ENCODE results near the gene TREH.

TREH gene

DNA sequence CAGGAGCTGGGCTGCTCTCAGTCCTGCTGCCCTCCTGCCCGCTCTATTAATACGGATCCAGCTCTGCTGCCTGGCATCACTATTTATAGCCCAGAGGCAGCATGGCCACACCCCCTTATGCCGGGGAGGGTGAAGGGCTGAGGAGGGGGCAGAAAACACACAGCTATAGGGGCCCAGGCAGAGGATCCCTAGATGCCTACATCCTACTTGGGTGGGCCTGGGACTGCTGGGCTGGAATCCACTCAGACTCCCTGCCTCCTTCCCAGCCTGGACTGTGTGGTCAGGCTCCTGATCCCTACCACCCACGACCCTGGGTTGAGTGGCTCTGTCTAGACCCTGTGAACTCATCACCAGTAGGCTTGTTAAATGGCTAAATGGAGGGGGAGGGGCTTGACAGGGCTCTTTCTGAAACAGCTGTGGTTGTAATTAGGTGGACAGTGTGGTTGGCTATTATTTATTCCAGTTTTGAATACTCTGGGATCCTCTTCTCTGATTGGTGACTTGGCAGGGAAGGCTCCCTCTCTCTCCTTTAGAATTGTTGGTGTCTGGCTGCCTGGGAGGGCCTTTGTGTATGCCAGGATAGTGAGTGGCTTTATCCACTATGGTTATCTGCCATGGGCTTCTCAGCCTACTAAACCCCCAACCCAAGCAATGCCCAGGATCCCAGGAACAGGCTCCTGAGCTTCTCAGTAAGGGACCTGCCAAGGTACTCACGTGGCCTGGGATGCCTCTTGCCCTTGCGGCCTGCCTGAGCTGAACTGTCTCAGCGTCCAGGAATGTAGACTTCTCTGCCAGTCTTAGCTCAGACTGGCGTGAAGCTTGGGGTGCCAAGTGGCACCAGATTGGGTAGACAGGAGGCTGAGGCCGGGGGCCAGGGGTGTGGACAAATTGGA, 56.8 kb downstream of the TREH start:
- Histone ChIP-seq H3K27me3 (ENCODE audit: control insufficient read depth, insufficient read depth, low read length) (no peaks in the 10 kb centered on the region), H3K9me3 (ENCODE audit: control insufficient read depth, low read depth, low read length) (no peaks in the 10 kb centered on the region), H3K36me3 (ENCODE audit: control insufficient read depth, low read depth, low read length) (peaks cover 16% of the 10 kb centered on the region), H3K27ac (ENCODE audit: low read length) (no peak overlapping the region), H3K4me3 (ENCODE audit: low read length) (peak overlapping the region; percentile 76), H3K4me1 (ENCODE audit: control insufficient read depth, low read depth, low read length) (peaks cover 29% of the 10 kb centered on the region), H3K9ac (ENCODE audit: low read length) (no peak overlapping the region)

DNA sequence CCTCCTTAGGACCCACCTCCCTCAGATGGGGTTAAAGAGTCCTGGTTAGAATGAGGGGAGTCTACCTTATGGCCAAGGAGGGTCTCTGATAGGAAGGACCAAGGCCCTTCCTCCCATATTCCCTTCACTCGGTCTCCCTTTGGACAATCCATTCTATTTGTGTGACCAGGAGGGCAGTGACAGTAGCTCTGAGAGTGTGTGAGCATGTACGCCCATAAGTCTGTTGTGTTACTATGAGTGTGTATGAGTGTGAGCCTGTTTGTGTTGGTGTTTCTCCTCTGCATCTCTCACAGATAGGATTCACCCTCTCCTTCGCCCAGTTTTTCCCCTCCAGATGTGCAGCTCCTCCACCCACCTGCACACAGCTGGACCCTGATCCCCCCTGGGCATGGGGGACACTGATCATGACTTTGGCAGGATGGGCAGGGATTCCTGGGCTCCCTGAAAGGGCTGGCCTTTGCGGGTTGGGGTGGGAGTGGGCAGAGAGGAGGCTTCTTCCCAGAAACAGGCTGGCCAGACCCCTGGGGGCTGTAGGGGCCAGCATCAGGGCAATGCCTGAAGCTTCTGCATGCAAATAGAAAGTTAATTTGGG, 57.6 kb downstream of the TREH start:
- Histone ChIP-seq H3K36me3 (ENCODE audit: control insufficient read depth, low read depth, low read length) (peaks cover 8% of the 10 kb centered on the region), H3K27ac (ENCODE audit: low read length) (peak overlapping the region; percentile 6), H3K27me3 (ENCODE audit: control insufficient read depth, insufficient read depth, low read length) (no peaks in the 10 kb centered on the region), H3K9me3 (ENCODE audit: control insufficient read depth, low read depth, low read length) (no peaks in the 10 kb centered on the region), H3K4me1 (ENCODE audit: control insufficient read depth, low read depth, low read length) (peaks cover 29% of the 10 kb centered on the region), H3K9ac (ENCODE audit: low read length) (peak overlapping the region; percentile 75), H3K4me3 (ENCODE audit: low read length) (peak overlapping the region; percentile 76)

DNA sequence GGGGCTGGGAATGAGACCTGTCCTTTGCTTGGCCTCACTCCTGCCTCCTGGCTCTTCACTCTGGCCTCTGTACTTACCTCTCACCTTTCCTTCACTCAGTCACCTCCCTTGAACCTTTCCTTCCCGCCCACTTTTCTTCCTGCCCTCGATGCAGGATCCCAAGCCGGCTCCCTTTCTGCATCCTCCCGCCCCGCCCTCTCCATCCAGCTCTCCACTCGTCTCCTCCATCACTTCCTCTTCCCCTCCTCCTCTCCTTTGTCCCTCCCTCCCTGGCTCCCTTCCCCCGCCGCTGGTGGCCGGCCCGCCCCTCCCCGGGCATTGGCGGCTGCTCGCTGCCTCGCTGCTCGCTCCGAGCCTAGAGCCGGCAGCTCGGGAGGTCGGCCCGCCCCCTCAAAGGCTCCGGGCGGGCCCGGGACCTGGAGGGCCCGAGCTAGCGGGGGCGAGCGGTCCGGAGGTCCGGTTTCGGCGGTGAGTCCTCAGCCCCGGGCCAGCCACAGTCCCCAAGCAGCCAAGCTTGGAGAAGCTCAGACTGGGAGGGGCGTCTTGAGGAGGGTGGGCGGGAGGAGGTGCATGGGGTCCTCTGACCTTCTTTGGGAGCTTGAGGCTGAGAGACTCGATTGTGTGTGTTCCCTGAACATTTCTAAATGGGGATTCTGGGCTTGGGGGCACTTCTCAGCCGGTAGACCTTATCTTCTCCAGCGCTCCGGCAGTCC, 58.2 kb downstream of the TREH start:
- Histone ChIP-seq H3K4me3 (ENCODE audit: low read length) (peak overlapping the region; percentile 76), H3K9ac (ENCODE audit: low read length) (peak overlapping the region; percentile 75), H3K27me3 (ENCODE audit: control insufficient read depth, insufficient read depth, low read length) (no peaks in the 10 kb centered on the region), H3K36me3 (ENCODE audit: control insufficient read depth, low read depth, low read length) (peaks cover 8% of the 10 kb centered on the region), H3K9me3 (ENCODE audit: control insufficient read depth, low read depth, low read length) (no peaks in the 10 kb centered on the region), H3K27ac (ENCODE audit: low read length) (peak overlapping the region; percentile 6), H3K4me1 (ENCODE audit: control insufficient read depth, low read depth, low read length) (peaks cover 34% of the 10 kb centered on the region)

DNA sequence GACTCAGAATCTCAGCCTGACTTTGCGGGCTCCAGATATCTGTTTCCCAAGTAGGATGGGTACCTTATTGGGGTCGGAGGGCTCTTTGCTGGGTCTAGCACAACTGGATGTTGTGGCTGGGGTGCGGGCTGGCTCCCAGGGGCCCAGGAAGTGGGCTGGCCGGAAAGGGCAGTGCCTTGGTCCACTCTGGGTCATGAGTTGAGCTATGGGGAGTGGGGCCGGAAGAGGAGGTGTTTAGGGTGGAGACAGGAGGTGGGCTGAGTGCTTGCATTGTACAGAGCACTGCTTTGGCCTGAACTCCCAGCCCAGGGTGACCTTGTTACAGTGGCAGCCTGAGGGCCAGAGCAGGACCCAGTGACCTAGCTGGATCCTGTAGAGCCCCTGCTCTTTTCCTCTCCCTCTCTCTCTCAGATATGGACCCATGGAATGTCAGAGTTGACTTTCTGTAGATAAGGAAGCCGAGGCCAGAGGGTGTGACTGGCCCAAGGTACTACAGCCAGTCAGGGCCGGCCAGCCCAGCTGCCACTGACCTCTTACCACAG, 58.9 kb downstream of the TREH start:
- Histone ChIP-seq H3K27me3 (ENCODE audit: control insufficient read depth, insufficient read depth, low read length) (no peaks in the 10 kb centered on the region), H3K4me1 (ENCODE audit: control insufficient read depth, low read depth, low read length) (peaks cover 40% of the 10 kb centered on the region), H3K36me3 (ENCODE audit: control insufficient read depth, low read depth, low read length) (peaks cover 7% of the 10 kb centered on the region), H3K9me3 (ENCODE audit: control insufficient read depth, low read depth, low read length) (no peaks in the 10 kb centered on the region), H3K4me3 (ENCODE audit: low read length) (peak overlapping the region; percentile 76), H3K9ac (ENCODE audit: low read length) (no peak overlapping the region), H3K27ac (ENCODE audit: low read length) (no peak overlapping the region)

DNA sequence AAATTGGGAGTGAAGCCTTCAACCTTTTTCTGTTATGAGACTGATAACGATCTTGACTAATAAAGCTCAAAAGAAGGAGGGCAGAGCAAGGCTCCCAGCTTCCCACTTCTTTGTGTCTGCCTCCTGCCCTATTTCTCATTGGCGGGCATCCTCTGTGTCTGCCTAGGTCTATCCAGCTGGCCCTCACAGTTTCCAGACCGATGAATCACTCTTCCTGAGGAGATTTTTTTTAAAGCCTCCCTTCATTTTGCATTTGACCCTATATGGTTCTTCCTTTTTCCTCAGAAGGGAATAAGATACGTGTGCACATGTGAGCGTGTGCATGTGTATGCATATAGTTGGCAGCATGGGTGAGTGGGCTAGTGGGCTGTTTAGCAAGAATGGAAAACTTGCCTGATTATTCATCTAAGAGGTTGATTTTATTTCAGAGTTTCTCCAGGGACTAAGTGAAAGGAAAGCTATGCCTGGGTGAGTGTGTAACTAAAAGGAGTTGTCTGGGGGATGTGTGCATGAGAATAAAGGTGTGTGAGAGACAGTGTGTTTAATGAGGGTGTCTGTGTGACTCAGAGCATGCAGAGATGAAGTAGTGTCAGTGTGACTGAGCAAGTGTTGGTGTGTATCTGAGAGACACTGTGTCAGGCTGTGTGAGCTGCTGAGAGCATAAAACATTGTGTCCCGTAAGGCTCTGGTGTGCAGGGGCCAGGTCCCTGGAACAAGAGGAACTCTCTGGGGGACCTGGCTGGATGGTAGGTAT, 59.8 kb downstream of the TREH start:
- Histone ChIP-seq H3K4me3 (ENCODE audit: low read length) (no peak overlapping the region), H3K4me1 (ENCODE audit: control insufficient read depth, low read depth, low read length) (peaks cover 47% of the 10 kb centered on the region), H3K36me3 (ENCODE audit: control insufficient read depth, low read depth, low read length) (no peaks in the 10 kb centered on the region), H3K9me3 (ENCODE audit: control insufficient read depth, low read depth, low read length) (no peaks in the 10 kb centered on the region), H3K9ac (ENCODE audit: low read length) (no peak overlapping the region), H3K27ac (ENCODE audit: low read length) (no peak overlapping the region), H3K27me3 (ENCODE audit: control insufficient read depth, insufficient read depth, low read length) (no peaks in the 10 kb centered on the region)

DNA sequence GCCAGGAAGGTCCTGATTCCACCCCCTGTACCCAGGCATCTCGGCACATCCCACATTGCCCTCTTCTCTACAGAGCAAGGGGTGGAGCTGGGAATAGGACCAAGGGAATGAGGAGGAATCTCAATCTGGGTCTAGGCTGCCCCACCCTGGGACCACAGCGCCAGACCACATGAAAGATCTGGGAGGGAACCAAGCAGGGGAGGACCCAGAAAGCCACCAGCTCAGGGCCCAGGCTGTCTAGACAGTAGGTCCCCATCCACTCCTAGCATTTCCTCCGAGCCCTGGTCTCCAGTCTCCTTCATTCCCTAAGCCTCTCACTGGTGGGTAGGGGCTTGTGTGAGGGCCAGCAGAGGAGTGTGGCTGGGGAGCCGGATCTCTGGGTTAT, 60.5 kb downstream of the TREH start:
- no peak overlapping the region for H3K27ac ChIP-seq (ENCODE audit: low read length)
- H3K27me3 ChIP-seq (ENCODE audit: control insufficient read depth, insufficient read depth, low read length) = no peaks in the 10 kb centered on the region
- peaks cover 53% of the 10 kb centered on the region for H3K4me1 ChIP-seq (ENCODE audit: control insufficient read depth, low read depth, low read length)
- no peaks in the 10 kb centered on the region for H3K9me3 ChIP-seq (ENCODE audit: control insufficient read depth, low read depth, low read length)
- no peak overlapping the region for H3K4me3 ChIP-seq (ENCODE audit: low read length)
- H3K36me3 ChIP-seq (ENCODE audit: control insufficient read depth, low read depth, low read length) = no peaks in the 10 kb centered on the region
- H3K9ac ChIP-seq (ENCODE audit: low read length) = no peak overlapping the region

DNA sequence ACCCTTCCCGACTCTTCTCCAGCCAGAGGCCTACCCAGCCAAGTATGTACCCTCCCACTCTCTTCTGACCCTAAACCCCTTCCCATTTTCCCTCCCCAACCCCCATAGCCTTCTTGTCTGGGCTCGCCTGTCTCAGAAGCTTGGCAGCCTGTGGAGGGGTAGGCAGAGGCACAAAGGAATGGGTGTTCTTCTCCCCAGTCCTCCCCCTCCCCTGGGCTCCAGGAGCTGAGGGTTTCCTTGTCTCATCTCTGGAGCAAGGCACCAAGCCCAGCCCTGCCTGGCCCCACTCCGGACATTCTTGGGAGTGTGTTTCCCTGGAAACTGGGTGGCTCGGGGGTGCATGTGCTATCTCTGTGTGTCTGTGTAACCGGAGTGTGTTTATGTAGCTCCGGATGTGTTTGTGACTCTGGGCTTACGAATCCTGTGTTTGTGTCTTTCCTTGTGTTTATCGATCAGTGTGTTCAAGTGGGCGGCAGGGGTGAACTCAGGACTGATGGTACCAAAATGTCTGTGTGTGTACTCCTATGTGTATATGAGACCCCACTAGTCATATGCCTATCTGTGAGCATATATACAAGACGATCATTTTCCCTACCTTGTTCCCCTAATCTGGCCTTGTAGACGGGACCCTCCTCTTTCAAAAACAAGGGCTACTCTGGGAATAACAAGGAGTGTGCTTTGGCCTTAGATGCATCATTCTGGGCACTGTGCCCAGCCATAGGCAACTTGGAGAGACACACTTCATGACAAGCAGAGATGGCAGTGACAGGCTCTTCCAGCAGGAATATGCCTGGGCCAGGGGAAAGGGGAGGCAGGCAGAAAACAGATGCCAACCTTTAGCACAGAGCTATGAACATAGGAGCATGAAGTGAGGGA, 61.1 kb downstream of the TREH start:
- no peak overlapping the region for H3K4me3 ChIP-seq (ENCODE audit: low read length)
- no peaks in the 10 kb centered on the region for H3K36me3 ChIP-seq (ENCODE audit: control insufficient read depth, low read depth, low read length)
- H3K9ac ChIP-seq (ENCODE audit: low read length) = no peak overlapping the region
- H3K27me3 ChIP-seq (ENCODE audit: control insufficient read depth, insufficient read depth, low read length) = no peaks in the 10 kb centered on the region
- no peaks in the 10 kb centered on the region for H3K9me3 ChIP-seq (ENCODE audit: control insufficient read depth, low read depth, low read length)
- peaks cover 59% of the 10 kb centered on the region for H3K4me1 ChIP-seq (ENCODE audit: control insufficient read depth, low read depth, low read length)
- H3K27ac ChIP-seq (ENCODE audit: low read length) = no peak overlapping the region

DNA sequence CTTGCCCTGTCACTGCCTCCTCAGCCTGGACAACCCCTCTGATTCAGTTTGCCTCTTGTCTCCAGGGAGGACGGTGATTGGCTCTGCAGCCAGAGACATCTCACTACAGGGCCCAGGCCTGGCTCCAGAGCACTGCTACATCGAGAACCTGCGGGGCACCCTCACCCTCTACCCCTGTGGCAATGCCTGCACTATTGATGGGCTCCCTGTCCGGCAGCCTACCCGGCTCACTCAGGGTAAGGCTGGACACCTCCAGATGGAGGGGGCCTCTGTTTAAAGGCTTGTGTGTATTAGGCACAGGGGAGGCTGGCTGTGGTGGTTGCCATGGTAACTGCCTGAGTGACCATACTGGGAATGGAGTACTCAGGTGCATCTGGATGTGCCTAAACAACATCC, 63.5 kb downstream of the TREH start:
- Histone ChIP-seq H3K36me3 (ENCODE audit: control insufficient read depth, low read depth, low read length) (no peaks in the 10 kb centered on the region), H3K27me3 (ENCODE audit: control insufficient read depth, insufficient read depth, low read length) (peaks cover 11% of the 10 kb centered on the region), H3K9me3 (ENCODE audit: control insufficient read depth, low read depth, low read length) (no peaks in the 10 kb centered on the region), H3K4me3 (ENCODE audit: low read length) (peak overlapping the region; percentile 7), H3K9ac (ENCODE audit: low read length) (peak overlapping the region; percentile 15), H3K27ac (ENCODE audit: low read length) (peak overlapping the region; percentile 74), H3K4me1 (ENCODE audit: control insufficient read depth, low read depth, low read length) (peaks cover 58% of the 10 kb centered on the region)

DNA sequence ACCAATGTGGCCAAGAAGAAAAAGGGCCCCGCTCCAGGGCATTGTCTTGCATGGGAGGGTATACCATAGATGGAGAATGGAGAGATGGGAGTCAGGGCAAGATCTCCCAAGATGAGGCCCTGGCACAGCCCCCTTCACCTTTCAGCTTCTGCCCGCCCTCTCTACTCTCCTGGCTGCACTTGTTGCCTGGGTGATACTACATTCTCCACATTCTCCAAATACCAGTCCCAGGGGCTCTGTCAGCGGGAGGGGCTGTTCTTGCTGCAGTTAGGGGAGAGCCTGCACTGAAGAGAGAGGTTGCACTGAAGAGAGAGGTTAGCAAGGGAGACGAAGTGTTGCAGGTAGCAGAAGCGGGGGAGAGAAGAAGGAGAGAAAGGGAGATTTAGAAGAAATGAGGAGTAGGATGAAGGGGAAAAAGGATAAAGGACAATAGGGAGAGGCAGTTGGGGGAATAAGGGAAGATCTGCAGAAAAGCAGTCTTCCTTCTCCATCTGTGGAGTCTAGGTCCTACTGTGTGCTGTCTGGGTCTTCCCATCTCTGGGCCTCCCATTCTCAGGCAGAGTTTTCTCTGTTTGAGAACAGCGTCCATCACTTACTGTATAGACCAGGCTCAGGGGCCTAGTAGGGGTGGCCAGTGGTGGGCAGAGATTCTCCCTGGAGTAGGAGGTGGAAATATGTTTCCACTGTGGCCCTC, 64.0 kb downstream of the TREH start:
- H3K9ac ChIP-seq (ENCODE audit: low read length) = peak overlapping the region; percentile 15

DNA sequence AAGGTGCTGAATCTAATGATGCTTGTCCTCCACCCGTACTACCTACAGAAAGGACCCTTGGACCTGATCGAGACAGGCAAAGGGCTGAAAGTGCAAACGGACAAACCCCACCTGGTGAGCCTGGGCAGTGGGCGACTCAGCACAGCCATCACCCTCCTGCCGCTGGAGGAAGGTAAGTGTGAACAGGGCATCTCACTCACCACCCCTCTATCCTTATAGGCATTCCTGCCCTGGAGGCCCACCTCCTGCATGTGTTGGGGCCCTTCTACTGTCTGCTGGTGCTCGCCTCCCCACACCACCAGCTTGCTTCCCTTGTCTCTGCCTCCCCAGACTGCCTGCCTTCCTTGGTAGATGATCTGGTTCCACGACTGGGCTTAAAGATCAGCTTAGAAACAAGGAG, 64.9 kb downstream of the TREH start:
- Histone ChIP-seq H3K4me1 (ENCODE audit: control insufficient read depth, low read depth, low read length) (peaks cover 54% of the 10 kb centered on the region), H3K36me3 (ENCODE audit: control insufficient read depth, low read depth, low read length) (no peaks in the 10 kb centered on the region), H3K4me3 (ENCODE audit: low read length) (no peak overlapping the region), H3K27me3 (ENCODE audit: control insufficient read depth, insufficient read depth, low read length) (peaks cover 25% of the 10 kb centered on the region), H3K9me3 (ENCODE audit: control insufficient read depth, low read depth, low read length) (no peaks in the 10 kb centered on the region), H3K9ac (ENCODE audit: low read length) (no peak overlapping the region), H3K27ac (ENCODE audit: low read length) (no peak overlapping the region)

More for the DNA sequence above, 64.0 kb downstream of the TREH start:
- H3K27ac ChIP-seq (ENCODE audit: low read length) = peak overlapping the region; percentile 74
- no peaks in the 10 kb centered on the region for H3K36me3 ChIP-seq (ENCODE audit: control insufficient read depth, low read depth, low read length)
- H3K4me1 ChIP-seq (ENCODE audit: control insufficient read depth, low read depth, low read length) = peaks cover 54% of the 10 kb centered on the region
- no peaks in the 10 kb centered on the region for H3K9me3 ChIP-seq (ENCODE audit: control insufficient read depth, low read depth, low read length)
- peaks cover 16% of the 10 kb centered on the region for H3K27me3 ChIP-seq (ENCODE audit: control insufficient read depth, insufficient read depth, low read length)
- peak overlapping the region; percentile 7 for H3K4me3 ChIP-seq (ENCODE audit: low read length)
